Measurements from ENCODE around the gene ITPR1. TPM values are rescaled to one million over a fixed set of nuclear protein-coding genes. Genes with fewer than 3 reads are reported as not detected.
A peak's percentile ranks its signal among the peaks of the same experiment; 100 is the strongest.

Gene ITPR1
- total RNA-seq, 2 donors from 2014 or later = 5.9 TPM

DNA sequence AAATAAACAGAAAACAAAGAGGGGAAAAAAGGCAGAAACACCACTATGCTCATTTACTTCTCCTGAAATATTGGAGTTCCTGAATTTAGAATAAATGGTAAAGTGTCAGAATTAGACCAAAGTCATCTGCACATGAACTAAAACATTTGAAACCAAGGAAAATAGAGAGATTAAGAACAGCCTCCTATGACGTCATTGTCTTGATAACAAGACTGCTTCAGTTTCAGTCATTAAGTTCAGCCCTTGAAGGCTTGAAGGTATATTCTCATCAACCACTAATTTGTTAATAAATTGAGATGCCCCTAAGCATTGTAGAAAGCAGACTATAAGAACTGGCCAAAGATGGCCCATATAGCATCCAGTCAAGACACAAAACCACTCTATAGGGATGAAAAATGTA lies 28.6 kb upstream of the ITPR1 start:
- H3K36me3 Mint-ChIP-seq (ENCODE audit: low read depth) = no peaks in the 10 kb centered on the region
- H3K27ac Mint-ChIP-seq = no peak overlapping the region
- H3K27me3 Mint-ChIP-seq (ENCODE audit: insufficient read depth) = peaks cover 3% of the 10 kb centered on the region
- no peak for DNase-seq
- H3K4me3 Mint-ChIP-seq = no peak overlapping the region
- H3K4me1 Mint-ChIP-seq = peaks cover 11% of the 10 kb centered on the region
- Histone ChIP-seq H3K4me3 (ENCODE audit: low read length) (no peak overlapping the region), H3K36me3 (ENCODE audit: control insufficient read depth, insufficient read depth, low read length) (no peaks in the 10 kb centered on the region), H3K27me3 (ENCODE audit: control insufficient read depth, insufficient read depth, low read length, poor library complexity, severe bottlenecking) (no peaks in the 10 kb centered on the region), H3K4me1 (ENCODE audit: control insufficient read depth, insufficient read depth, low read length) (no peaks in the 10 kb centered on the region), H3K27ac (ENCODE audit: low read depth, low read length) (no peak overlapping the region), H3K9ac (ENCODE audit: extremely low read depth, low read length, poor library complexity, severe bottlenecking) (no peak overlapping the region), H3K9me3 (ENCODE audit: control insufficient read depth, low read length) (no peaks in the 10 kb centered on the region)
- peaks cover 2% of the 10 kb centered on the region for H3K9me3 Mint-ChIP-seq
- no peak for TF ChIP-seq CTCF (conservative IDR thresholded peaks at IDR 0.05)
- WGBS, 2 experiments (ENCODE audit: insufficient coverage in 1 of 2, insufficient read length in 1 of 2) = 90% methylated on average over 1 of the region's 1 CpG; no CpG with 5 or more reads in 1 of the 2 experiments

DNA sequence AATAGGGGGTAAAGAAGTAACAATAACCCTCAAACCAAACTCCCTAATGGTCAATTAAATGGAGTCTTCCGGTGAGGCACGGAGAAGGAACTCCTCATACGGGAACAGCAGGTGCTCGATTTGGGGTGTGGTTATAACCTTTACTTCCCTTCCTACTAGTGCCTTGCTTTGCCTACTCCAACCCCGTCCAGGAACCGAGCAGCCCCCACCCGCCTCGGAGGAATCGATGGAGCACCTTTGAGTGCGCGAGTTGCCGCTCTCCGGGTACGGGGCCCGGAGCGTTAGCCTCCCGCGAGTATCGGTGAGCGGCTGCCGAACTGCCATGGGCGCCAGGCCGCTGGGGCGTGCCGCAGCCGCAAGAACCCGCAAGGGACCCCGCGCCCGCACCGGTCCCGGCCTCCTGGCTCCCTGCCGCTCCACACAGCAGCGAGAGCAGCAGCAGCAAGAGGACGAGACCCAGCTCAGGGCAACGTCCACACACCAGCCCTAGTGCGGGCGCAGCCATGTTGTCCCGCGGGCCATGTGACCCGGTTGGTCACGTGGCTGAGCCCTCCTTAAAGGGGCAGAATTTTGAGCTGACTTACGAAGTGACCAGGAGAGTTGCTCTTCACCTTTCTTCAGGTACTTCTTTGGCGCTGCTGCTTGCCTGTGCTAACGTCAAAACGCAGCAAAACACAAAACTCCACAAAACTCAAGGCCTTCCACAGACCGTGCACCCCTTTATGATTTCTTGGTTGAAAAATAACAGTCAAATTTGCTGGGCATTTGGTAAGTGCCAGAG lies 26.2 kb upstream of the ITPR1 start, which contains the start of gene SUMF1:
SUMF1 (minus strand) TSS at position 529 of the 781 bp plus-strand sequence; CDS start at position 505, 24 bp downstream.
- WGBS, 2 experiments (ENCODE audit: insufficient coverage in 1 of 2, insufficient read length in 1 of 2) = 0 to 1% methylated on average over 1 to 47 of the region's 47 CpGs
- H3K27me3 ChIP-seq (ENCODE audit: control insufficient read depth, insufficient read depth, low read length, poor library complexity, severe bottlenecking) = peaks cover 6% of the 10 kb centered on the region
- H3K4me3 ChIP-seq (ENCODE audit: low read length) = peak within 1 kb of the TSS; percentile 84
- Mint-ChIP-seq H3K9me3 (peaks cover 2% of the 10 kb centered on the region), H3K4me3 (peak within 1 kb of the TSS; percentile 75), H3K4me1 (peaks cover 8% of the 10 kb centered on the region), H3K27ac (peak within 1 kb of the TSS; percentile 96), H3K36me3 (ENCODE audit: low read depth) (no peaks in the 10 kb centered on the region), H3K27me3 (ENCODE audit: insufficient read depth) (peaks cover 19% of the 10 kb centered on the region)
- H3K36me3 ChIP-seq (ENCODE audit: control insufficient read depth, insufficient read depth, low read length) = no peaks in the 10 kb centered on the region
- peak within 1 kb of the TSS; percentile 42 for H3K27ac ChIP-seq (ENCODE audit: low read depth, low read length)
- no peaks in the 10 kb centered on the region for H3K4me1 ChIP-seq (ENCODE audit: control insufficient read depth, insufficient read depth, low read length)
- peak; percentile 94 for DNase-seq
- no peaks in the 10 kb centered on the region for H3K9me3 ChIP-seq (ENCODE audit: control insufficient read depth, low read length)
- no peak for TF ChIP-seq CTCF (conservative IDR thresholded peaks at IDR 0.05)
- H3K9ac ChIP-seq (ENCODE audit: extremely low read depth, low read length, poor library complexity, severe bottlenecking) = peak within 1 kb of the TSS; percentile 74

- peaks cover 22% of the 10 kb centered on the region for H3K27me3 Mint-ChIP-seq (ENCODE audit: insufficient read depth)
- Histone ChIP-seq H3K4me3 (ENCODE audit: low read length) (peak overlapping the region; percentile 84), H3K27me3 (ENCODE audit: control insufficient read depth, insufficient read depth, low read length, poor library complexity, severe bottlenecking) (peaks cover 7% of the 10 kb centered on the region), H3K4me1 (ENCODE audit: control insufficient read depth, insufficient read depth, low read length) (no peaks in the 10 kb centered on the region), H3K9ac (ENCODE audit: extremely low read depth, low read length, poor library complexity, severe bottlenecking) (peak overlapping the region; percentile 74), H3K27ac (ENCODE audit: low read depth, low read length) (no peak overlapping the region), H3K36me3 (ENCODE audit: control insufficient read depth, insufficient read depth, low read length) (no peaks in the 10 kb centered on the region), H3K9me3 (ENCODE audit: control insufficient read depth, low read length) (no peaks in the 10 kb centered on the region)
- DNase-seq = no peak
- peaks cover 2% of the 10 kb centered on the region for H3K9me3 Mint-ChIP-seq
- TF ChIP-seq CTCF (conservative IDR thresholded peaks at IDR 0.05) = no peak
- 88% methylated on average over 12 to 13 of the region's 13 CpGs for WGBS, 2 experiments (ENCODE audit: insufficient coverage in 1 of 2, insufficient read length in 1 of 2)
- peaks cover 3% of the 10 kb centered on the region for H3K4me1 Mint-ChIP-seq
- H3K36me3 Mint-ChIP-seq (ENCODE audit: low read depth) = no peaks in the 10 kb centered on the region
- peak overlapping the region; percentile 75 for H3K4me3 Mint-ChIP-seq
- H3K27ac Mint-ChIP-seq = peak overlapping the region; percentile 96
These were observed 25.7 kb upstream of the ITPR1 start for GRCh38 chr3:4467522-4467867.
